ENCODE data around the gene ITIH6.
"Not testable (repeated sequence)": the region's sequence is repeated elsewhere in the genome, so short reads cannot be mapped to it uniquely, and the experiment has no call there.

Gene ITIH6

DNA sequence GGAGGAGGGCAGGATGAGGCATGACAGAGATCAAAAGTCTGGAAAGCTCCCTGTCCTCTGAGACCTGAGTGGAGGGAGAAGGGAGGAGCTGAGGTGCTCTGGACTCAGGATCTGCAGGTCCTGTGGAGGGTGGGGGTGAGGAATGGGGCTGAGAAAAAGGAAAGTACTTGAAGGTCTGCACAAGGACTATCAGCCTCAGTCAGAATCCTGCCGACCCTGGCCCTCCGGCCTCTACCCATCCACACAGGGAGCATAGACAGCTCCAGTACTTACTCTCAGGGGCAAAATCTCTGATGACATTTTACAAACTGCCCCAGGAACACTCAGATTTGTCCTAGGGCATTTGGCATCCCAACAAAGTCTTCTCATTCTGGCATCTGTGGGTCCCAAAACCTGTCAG, 991 bp upstream of the ITIH6 start:
- H3K9me3 ChIP-seq (ENCODE audit: control insufficient read depth, low read length) = peaks cover 12% of the 10 kb centered on the region
- H3K4me1 ChIP-seq (ENCODE audit: control insufficient read depth, insufficient read depth, low read length) = no peaks in the 10 kb centered on the region
- peaks cover 56% of the 10 kb centered on the region for H3K27me3 ChIP-seq (replicated peaks; ENCODE audit: control insufficient read depth, insufficient read depth, low read length)
- no peak overlapping the region for H3K4me3 ChIP-seq (ENCODE audit: low read length)
- no peak for DNase-seq (ENCODE audit: low read depth)
- no peaks in the 10 kb centered on the region for H3K36me3 ChIP-seq (ENCODE audit: control insufficient read depth, insufficient read depth, low read length, severe bottlenecking)
- no peak overlapping the region for H3K9ac ChIP-seq (ENCODE audit: low read length)

DNA sequence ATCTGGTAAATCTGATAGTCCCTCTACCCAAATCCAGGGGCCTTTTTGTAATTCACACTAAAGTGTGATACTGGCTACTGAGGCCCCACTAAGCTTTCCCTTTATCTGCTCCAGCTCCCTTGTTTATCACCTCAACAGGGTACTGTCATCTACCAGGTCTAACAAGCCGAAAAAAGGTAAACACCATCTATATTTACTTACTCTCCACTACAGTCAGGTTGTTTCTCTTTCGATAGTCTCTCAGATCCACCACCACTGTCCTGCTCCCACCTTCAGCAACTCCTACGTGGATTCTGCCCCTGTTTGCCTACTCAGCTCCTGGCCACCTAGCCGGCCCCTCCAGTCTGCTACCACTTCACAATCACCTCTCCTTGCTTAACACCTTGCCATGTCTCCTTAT, 3.3 kb downstream of the ITIH6 start:
- H3K9me3 ChIP-seq (ENCODE audit: control insufficient read depth, low read length) = peaks cover 13% of the 10 kb centered on the region
- no peak overlapping the region for H3K4me3 ChIP-seq (ENCODE audit: low read length)
- peaks cover 68% of the 10 kb centered on the region for H3K27me3 ChIP-seq (replicated peaks; ENCODE audit: control insufficient read depth, insufficient read depth, low read length)
- H3K9ac ChIP-seq (ENCODE audit: low read length) = no peak overlapping the region
- no peaks in the 10 kb centered on the region for H3K4me1 ChIP-seq (ENCODE audit: control insufficient read depth, insufficient read depth, low read length)
- no peaks in the 10 kb centered on the region for H3K36me3 ChIP-seq (ENCODE audit: control insufficient read depth, insufficient read depth, low read length, severe bottlenecking)
- DNase-seq (ENCODE audit: low read depth) = no peak

DNA sequence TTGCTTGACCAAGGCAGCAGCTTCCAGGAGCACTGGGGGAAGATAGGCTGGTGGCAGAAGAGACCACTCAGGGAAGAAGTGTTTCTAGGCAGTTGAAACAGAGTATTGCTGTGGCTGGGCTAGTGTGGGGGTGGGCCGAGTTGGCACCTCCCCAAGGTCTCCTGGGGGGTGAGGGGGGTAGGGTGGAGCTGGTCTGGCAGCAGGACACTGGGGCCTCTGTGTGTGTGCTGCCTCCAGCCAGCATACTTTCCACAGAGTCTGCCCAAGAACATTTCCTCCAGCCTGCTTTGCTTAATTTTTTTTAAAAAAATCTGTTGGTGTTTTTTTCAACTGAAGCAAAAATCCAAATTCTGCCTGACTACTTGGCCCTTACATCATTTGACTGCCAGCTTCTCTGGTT, 4.0 kb downstream of the ITIH6 start:
- no peak overlapping the region for H3K4me3 ChIP-seq (ENCODE audit: low read length)
- DNase-seq (ENCODE audit: low read depth) = peak; percentile 11
- H3K4me1 ChIP-seq (ENCODE audit: control insufficient read depth, insufficient read depth, low read length) = no peaks in the 10 kb centered on the region
- no peaks in the 10 kb centered on the region for H3K36me3 ChIP-seq (ENCODE audit: control insufficient read depth, insufficient read depth, low read length, severe bottlenecking)
- no peak overlapping the region for H3K9ac ChIP-seq (ENCODE audit: low read length)
- peaks cover 5% of the 10 kb centered on the region for H3K9me3 ChIP-seq (ENCODE audit: control insufficient read depth, low read length)
- H3K27me3 ChIP-seq (replicated peaks; ENCODE audit: control insufficient read depth, insufficient read depth, low read length) = peaks cover 64% of the 10 kb centered on the region

DNA sequence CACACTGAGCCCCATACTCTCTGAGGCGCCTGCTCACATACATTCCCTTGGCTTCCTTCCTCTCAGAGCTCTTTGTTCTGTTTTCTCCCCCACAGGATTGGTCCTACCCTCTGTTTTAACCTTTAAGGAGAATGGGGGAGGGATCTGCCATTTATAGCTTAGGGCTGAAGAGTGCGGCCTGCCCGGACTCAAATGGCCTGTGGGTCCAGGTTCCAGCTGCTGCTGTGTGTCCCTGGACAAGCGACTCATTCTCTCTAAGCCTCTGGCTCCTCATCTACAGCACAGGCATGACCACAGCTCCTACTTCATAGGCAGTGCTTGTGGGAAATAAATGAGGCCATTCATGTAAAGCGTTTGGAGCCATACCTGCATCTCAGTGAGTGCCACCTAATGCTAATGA, 8.7 kb downstream of the ITIH6 start:
- not testable (repeated sequence) for H3K4me3 ChIP-seq (ENCODE audit: low read length); H3K9me3 ChIP-seq (ENCODE audit: control insufficient read depth, low read length); H3K9ac ChIP-seq (ENCODE audit: low read length); H3K4me1 ChIP-seq (ENCODE audit: control insufficient read depth, insufficient read depth, low read length); DNase-seq (ENCODE audit: low read depth); H3K36me3 ChIP-seq (ENCODE audit: control insufficient read depth, insufficient read depth, low read length, severe bottlenecking)
- peaks cover 37% of the 10 kb centered on the region for H3K27me3 ChIP-seq (replicated peaks; ENCODE audit: control insufficient read depth, insufficient read depth, low read length)

DNA sequence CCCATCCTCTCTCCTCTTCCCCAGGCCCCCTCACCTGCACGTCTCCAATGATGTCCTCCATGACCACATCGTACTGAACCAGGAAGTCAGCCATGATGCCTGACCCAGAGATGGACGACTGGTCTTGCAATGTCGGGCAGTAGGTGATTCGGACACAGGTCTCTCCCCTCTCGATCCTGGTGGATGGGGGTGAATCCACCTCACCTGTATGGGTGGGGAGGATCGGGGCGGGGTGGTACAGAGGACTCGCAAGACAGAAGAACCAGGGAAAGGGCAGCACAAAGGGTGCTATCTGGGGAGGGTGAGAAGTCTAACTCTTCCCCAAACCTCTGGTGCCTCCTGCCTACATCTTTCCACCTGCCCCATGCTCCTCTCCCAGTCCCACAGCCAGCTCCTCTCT, 9.6 kb downstream of the ITIH6 start:
- Histone ChIP-seq H3K27me3 (replicated peaks; ENCODE audit: control insufficient read depth, insufficient read depth, low read length) (peaks cover 29% of the 10 kb centered on the region), H3K9ac (ENCODE audit: low read length) (no peak overlapping the region), H3K9me3 (ENCODE audit: control insufficient read depth, low read length) (peaks cover 9% of the 10 kb centered on the region), H3K36me3 (ENCODE audit: control insufficient read depth, insufficient read depth, low read length, severe bottlenecking) (no peaks in the 10 kb centered on the region), H3K4me1 (ENCODE audit: control insufficient read depth, insufficient read depth, low read length) (no peaks in the 10 kb centered on the region), H3K4me3 (ENCODE audit: low read length) (no peak overlapping the region)
- no peak for DNase-seq (ENCODE audit: low read depth)

DNA sequence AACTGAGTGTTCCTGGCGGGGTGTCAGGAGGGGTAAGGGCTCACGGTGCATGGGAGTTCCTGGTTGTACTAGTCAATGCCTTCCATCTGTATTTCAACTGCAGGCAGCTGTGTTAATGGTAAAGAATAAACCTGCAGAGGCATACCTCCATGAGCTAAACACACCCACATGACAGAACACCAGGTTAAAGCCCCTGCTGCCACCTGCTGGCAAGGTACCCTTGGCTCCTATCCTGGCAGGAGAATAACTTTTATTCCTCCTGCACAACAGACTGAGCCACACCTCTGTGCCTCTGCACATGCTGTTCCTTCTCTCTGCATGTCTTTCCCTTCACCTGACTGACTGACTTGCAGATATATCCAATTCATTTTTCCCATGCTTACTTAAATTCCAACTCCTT, 11.1 kb downstream of the ITIH6 start:
- H3K4me3 ChIP-seq (ENCODE audit: low read length) = no peak overlapping the region
- peaks cover 6% of the 10 kb centered on the region for H3K9me3 ChIP-seq (ENCODE audit: control insufficient read depth, low read length)
- no peak overlapping the region for H3K9ac ChIP-seq (ENCODE audit: low read length)
- H3K27me3 ChIP-seq (replicated peaks; ENCODE audit: control insufficient read depth, insufficient read depth, low read length) = peaks cover 24% of the 10 kb centered on the region
- no peaks in the 10 kb centered on the region for H3K36me3 ChIP-seq (ENCODE audit: control insufficient read depth, insufficient read depth, low read length, severe bottlenecking)
- no peak for DNase-seq (ENCODE audit: low read depth)
- H3K4me1 ChIP-seq (ENCODE audit: control insufficient read depth, insufficient read depth, low read length) = no peaks in the 10 kb centered on the region

DNA sequence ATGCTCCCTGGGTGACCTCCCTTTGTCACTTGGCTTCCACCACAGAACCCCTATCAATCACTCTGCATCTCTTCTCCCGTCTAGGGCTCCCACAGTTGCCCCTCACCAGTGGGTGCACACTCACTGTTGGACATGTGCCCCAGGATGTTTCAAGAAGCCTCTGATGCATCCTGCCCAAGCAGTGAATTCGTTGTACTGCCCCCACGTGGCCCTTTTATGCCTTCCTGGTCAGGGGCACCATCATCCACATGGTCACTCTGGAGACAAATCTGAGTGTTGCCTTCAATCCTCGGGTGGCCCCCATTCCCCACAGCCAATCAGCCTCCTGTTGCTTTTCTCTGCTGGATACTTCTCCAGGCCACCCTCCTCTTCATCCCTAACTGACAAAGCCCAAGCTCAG, 12.2 kb downstream of the ITIH6 start:
- Histone ChIP-seq H3K4me1 (ENCODE audit: control insufficient read depth, insufficient read depth, low read length) (no peaks in the 10 kb centered on the region), H3K27me3 (replicated peaks; ENCODE audit: control insufficient read depth, insufficient read depth, low read length) (peaks cover 17% of the 10 kb centered on the region), H3K4me3 (ENCODE audit: low read length) (no peak overlapping the region), H3K36me3 (ENCODE audit: control insufficient read depth, insufficient read depth, low read length, severe bottlenecking) (no peaks in the 10 kb centered on the region), H3K9ac (ENCODE audit: low read length) (no peak overlapping the region), H3K9me3 (ENCODE audit: control insufficient read depth, low read length) (peaks cover 6% of the 10 kb centered on the region)
- DNase-seq (ENCODE audit: low read depth) = peak; percentile 9

DNA sequence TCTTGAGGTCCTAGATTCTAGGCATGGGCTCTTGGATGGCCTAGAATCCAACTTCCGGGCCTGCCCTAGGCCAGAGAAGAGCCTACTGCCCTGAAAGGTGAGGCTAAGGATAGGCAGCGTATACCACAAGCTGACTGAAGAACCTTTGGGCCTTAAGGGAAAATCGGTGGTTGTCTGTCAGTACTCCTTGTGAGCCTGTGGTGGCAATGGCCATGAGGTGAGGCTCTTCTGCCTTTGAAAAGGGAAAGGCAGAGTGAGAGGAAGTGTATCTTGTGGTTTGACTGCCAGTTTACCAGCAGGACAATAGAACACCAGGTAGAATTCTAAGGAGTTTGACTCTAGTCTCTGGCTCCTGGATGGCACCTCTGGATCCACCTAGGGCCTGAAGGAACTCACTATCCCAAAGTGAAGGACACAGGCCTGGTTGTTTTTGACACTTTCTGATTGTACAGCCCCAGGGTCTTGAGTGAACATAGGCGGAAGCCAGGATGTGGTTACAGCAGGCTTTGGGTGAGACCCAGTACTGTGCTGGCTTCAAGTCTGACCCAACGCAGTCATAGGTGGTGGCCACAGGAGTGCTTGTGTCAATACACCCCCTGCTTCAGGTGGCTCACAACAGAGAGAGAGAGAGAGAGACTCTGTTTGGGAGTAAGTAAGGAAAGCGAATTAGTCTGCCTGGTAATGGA, 20.9 kb downstream of the ITIH6 start:
- no peak overlapping the region for H3K9ac ChIP-seq (ENCODE audit: low read length)
- DNase-seq (ENCODE audit: low read depth) = no peak
- no peak overlapping the region for H3K4me3 ChIP-seq (ENCODE audit: low read length)
- H3K36me3 ChIP-seq (ENCODE audit: control insufficient read depth, insufficient read depth, low read length, severe bottlenecking) = no peaks in the 10 kb centered on the region
- no peaks in the 10 kb centered on the region for H3K4me1 ChIP-seq (ENCODE audit: control insufficient read depth, insufficient read depth, low read length)
- peaks cover 13% of the 10 kb centered on the region for H3K27me3 ChIP-seq (replicated peaks; ENCODE audit: control insufficient read depth, insufficient read depth, low read length)
- no peaks in the 10 kb centered on the region for H3K9me3 ChIP-seq (ENCODE audit: control insufficient read depth, low read length)

DNA sequence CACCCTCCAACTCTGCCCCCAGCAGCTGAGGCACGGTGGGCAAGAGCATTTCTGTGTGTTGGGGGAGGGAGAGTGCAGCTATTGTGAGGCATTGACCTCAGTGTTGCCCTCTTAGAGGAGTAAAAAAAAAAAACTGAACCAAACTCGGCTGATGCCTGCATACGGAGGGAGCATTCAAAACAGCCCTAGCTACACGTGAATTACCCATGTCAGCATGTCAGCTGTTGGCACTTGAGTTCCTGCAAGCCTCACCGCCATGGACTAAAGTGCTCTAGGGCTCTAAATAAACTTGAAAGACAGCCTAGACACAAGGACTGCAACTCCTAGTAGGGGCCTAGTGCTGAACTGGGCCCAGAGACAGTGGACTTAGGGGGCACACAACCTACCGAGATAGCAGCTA, 22.0 kb downstream of the ITIH6 start:
- DNase-seq (ENCODE audit: low read depth) = no peak
- no peak overlapping the region for H3K4me3 ChIP-seq (ENCODE audit: low read length)

DNA sequence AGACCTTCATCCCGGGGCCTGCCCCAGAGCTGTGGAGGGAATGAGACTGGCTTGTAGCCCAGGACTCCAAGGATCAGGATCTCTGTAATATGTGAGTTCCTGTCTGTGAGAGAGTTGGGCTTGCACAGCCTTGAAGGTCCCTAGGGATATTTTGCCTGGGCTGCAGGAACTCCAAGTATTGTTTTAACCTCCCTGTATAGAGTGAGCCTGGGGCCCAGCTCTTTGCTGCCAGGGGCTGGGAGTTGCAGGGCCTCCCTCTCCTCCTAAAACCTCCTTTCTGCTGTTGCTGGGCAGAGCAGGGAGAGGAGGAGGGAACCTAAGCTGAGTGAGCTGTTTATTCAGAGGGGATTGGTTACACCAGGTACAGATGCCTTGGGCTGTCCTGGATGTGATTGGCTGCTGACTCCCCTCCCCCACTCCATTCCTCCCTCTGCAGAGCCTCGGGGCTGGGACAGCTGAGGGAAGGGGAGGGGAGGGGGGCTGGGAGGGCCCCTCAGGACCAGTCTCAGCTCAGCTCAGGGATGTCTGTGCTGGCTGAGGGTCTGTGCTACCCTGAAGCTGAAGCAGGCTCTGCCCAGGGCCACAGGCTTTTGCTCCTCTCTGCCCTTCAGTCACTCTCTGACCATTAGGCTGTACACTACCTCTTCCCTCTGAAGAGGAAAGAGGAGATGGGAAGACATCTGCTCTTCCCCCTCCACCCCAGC, 23.5 kb downstream of the ITIH6 start:
- not testable (repeated sequence) for H3K9me3 ChIP-seq (ENCODE audit: control insufficient read depth, low read length); H3K36me3 ChIP-seq (ENCODE audit: control insufficient read depth, insufficient read depth, low read length, severe bottlenecking); H3K9ac ChIP-seq (ENCODE audit: low read length); H3K4me3 ChIP-seq (ENCODE audit: low read length); H3K27me3 ChIP-seq (replicated peaks; ENCODE audit: control insufficient read depth, insufficient read depth, low read length); H3K4me1 ChIP-seq (ENCODE audit: control insufficient read depth, insufficient read depth, low read length)
- peak; percentile 82 for DNase-seq (ENCODE audit: low read depth)

More for the DNA sequence above, 22.0 kb downstream of the ITIH6 start:
- Histone ChIP-seq H3K9me3 (ENCODE audit: control insufficient read depth, low read length) (no peaks in the 10 kb centered on the region), H3K27me3 (replicated peaks; ENCODE audit: control insufficient read depth, insufficient read depth, low read length) (peaks cover 10% of the 10 kb centered on the region), H3K4me1 (ENCODE audit: control insufficient read depth, insufficient read depth, low read length) (no peaks in the 10 kb centered on the region), H3K36me3 (ENCODE audit: control insufficient read depth, insufficient read depth, low read length, severe bottlenecking) (no peaks in the 10 kb centered on the region), H3K9ac (ENCODE audit: low read length) (no peak overlapping the region)

DNA sequence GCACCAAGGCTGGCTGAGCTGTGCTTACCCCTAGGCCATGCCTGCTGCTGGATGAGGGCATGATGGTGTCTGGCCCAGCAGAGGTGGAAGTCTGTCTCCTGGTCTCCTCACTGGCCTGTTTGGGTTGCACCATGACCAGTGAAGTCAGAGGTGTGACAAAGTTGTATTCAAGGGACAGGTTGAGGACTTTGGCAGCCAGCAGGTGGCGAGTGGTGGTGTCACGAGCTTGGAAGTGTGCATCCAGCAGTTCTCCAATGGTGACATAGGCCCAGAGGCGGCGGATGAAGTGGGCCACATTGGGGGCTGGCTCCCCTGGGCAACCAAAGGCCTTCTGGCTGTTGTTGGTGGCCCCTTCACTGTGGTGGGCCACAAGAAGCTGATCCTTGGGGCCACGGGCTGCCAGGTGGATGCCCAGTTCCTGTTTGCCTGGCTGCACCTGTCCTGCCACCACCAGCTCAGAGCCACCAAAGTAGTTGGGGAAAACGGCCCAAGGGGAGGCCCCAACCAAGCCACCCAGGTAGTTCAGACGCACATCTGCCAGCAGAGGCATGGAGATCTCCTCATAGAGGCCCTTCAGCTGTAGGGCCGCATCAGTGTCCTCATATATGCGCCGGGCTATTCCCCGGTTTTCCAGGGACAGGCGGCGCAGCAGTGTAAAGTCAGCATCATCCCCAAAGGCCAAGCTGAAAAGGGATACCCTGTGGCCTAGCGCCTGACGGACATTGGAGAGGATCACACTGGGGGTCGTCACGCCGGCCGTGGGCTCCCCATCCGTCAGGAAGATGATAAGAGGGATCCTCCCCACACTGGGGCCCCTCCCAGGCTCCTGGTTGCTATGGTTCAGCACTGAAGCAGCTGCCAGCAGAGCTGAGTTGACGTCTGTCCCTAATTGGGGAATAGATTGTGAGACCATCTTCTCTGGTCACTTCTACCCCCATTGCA, 39.7 kb downstream of the ITIH6 start:
- Histone ChIP-seq H3K9me3 (ENCODE audit: control insufficient read depth, low read length) (peaks cover 20% of the 10 kb centered on the region), H3K4me3 (ENCODE audit: low read length) (no peak overlapping the region), H3K4me1 (ENCODE audit: control insufficient read depth, insufficient read depth, low read length) (no peaks in the 10 kb centered on the region), H3K9ac (ENCODE audit: low read length) (no peak overlapping the region), H3K27me3 (replicated peaks; ENCODE audit: control insufficient read depth, insufficient read depth, low read length) (peaks cover 44% of the 10 kb centered on the region), H3K36me3 (ENCODE audit: control insufficient read depth, insufficient read depth, low read length, severe bottlenecking) (no peaks in the 10 kb centered on the region)
- no peak for DNase-seq (ENCODE audit: low read depth)

Data from adipocyte (in vitro differentiated cells).